ENCODE data around the gene LRP1B. TPM values are rescaled to one million over a fixed set of nuclear protein-coding genes. Genes with fewer than 3 reads are reported as not detected.

LRP1B gene
- total RNA-seq, 1 experiment from 2014 or later = 0.52 TPM

DNA sequence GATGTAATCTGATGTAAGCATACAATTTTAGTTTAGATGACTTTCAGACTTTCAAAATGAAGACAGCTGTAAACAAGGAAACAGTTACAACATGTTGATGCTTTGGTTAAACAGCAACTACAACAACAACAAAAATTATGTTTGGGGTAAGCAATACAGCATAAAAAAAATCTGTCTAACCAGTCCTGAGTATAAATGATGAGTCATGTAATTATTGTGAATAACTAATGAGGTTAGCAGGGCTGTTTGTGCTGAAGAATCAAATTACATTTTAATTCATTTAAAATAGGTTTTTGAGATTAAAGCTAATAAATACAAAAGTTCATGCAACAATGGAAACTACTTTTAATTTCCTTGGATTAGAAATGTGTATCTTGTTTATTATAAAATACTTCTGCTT lies 266.9 kb downstream of the LRP1B start:
- H3K36me3 Mint-ChIP-seq = peaks cover 2% of the 10 kb centered on the region; the same call in 1 of the 2 replicates
- no peak overlapping the region for H3K4me3 Mint-ChIP-seq
- ATAC-seq (no peak), DNase-seq (ENCODE audit: low spot score) (no peak)
- ChIA-PET CTCF (no interaction called here), POLR2A (interaction anchor here (0.7 kb wide), 1 partner anchor 752 kb away, joined by 6 read pairs; no protein-coding TSS in a partner anchor)
- H3K27me3 Mint-ChIP-seq (ENCODE audit: low read depth) = no peaks in the 10 kb centered on the region
- H3K27ac Mint-ChIP-seq = no peak overlapping the region
- TF ChIP-seq CREB1 (CRISPR knock-in tag; IDR thresholded peaks at IDR 0.05) = no peak
- TF ChIP-seq JAZF1 (CRISPR knock-in tag; IDR thresholded peaks at IDR 0.05) = no peak
- TF ChIP-seq, protein P1, sequence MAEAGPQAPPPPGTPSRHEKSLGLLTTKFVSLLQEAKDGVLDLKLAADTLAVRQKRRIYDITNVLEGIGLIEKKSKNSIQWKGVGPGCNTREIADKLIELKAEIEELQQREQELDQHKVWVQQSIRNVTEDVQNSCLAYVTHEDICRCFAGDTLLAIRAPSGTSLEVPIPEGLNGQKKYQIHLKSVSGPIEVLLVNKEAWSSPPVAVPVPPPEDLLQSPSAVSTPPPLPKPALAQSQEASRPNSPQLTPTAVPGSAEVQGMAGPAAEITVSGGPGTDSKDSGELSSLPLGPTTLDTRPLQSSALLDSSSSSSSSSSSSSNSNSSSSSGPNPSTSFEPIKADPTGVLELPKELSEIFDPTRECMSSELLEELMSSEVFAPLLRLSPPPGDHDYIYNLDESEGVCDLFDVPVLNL (CRISPR knock-in tag; IDR thresholded peaks at IDR 0.05; ENCODE audit: borderline replicate concordance, low read depth) = no peak
- no peak for TF ChIP-seq ELF4 (CRISPR knock-in tag; IDR thresholded peaks at IDR 0.05; ENCODE audit: low read depth)
- peaks cover 6% of the 10 kb centered on the region; the same call in 1 of the 2 replicates for H3K9me3 Mint-ChIP-seq
- peaks cover 5% of the 10 kb centered on the region for H3K4me1 Mint-ChIP-seq

DNA sequence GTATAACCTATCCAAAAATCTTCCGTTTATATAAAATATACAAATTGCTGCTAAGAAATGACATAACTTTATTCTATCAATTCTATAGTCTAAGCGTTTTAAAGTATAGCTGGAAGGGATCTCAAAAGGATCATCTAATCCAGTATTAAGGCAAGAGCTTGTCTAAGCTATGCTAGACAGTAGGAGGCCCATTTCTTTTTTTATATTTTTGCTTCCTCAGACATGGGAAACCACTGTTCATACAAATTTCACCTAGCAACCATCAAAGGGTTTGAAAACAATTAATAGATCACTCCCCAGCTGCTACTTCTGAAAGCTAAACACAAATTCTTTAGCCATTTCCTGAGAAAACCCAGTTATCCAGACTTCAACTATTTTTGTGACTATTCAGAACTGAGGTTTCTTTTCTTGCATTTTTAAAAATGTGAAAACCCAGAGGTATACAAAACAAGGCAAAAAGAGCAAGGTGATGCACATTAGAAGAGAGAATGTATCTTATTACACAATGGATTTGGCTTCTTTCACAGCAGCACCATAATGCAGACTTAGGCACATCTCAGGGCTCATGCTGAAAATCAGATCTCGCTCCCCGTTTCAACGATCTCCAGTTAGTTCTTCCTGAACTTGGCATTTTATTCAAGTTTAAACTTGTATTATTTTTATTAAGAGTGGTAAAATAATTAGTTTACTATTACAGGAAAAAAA lies 274.4 kb downstream of the LRP1B start:
- Mint-ChIP-seq H3K27me3 (ENCODE audit: low read depth) (no peaks in the 10 kb centered on the region), H3K27ac (no peak overlapping the region), H3K4me3 (no peak overlapping the region), H3K36me3 (no peaks in the 10 kb centered on the region), H3K4me1 (peaks cover 12% of the 10 kb centered on the region), H3K9me3 (no peaks in the 10 kb centered on the region)
- ATAC-seq (no peak), DNase-seq (ENCODE audit: low spot score) (no peak)
- POLR2A ChIA-PET = no interaction called here
- TF ChIP-seq ATF1 (CRISPR knock-in tag; IDR thresholded peaks at IDR 0.05) (no peak), ZNF138 (CRISPR knock-in tag; conservative IDR thresholded peaks at IDR 0.05) (no peak), ZNF423 (CRISPR knock-in tag; IDR thresholded peaks at IDR 0.05) (no peak), ZNF396 (CRISPR knock-in tag; IDR thresholded peaks at IDR 0.05; ENCODE audit: borderline replicate concordance) (no peak), OVOL2 (CRISPR knock-in tag; IDR thresholded peaks at IDR 0.05; ENCODE audit: borderline replicate concordance) (no peak), CREM (CRISPR knock-in tag; IDR thresholded peaks at IDR 0.05) (no peak), HMGA2 (CRISPR knock-in tag; IDR thresholded peaks at IDR 0.05) (no peak), ESRRA (CRISPR knock-in tag; IDR thresholded peaks at IDR 0.05; ENCODE audit: borderline replicate concordance) (no peak), JUN (CRISPR knock-in tag; IDR thresholded peaks at IDR 0.05) (no peak), SP1 (CRISPR knock-in tag; conservative IDR thresholded peaks at IDR 0.05) (no peak), ZNF317 (CRISPR knock-in tag; IDR thresholded peaks at IDR 0.05; ENCODE audit: borderline replicate concordance, low read depth) (no peak), NFATC4 (CRISPR knock-in tag; IDR thresholded peaks at IDR 0.05) (no peak), CREB1 (CRISPR knock-in tag; IDR thresholded peaks at IDR 0.05) (no peak)
- TF ChIP-seq, protein P2, sequence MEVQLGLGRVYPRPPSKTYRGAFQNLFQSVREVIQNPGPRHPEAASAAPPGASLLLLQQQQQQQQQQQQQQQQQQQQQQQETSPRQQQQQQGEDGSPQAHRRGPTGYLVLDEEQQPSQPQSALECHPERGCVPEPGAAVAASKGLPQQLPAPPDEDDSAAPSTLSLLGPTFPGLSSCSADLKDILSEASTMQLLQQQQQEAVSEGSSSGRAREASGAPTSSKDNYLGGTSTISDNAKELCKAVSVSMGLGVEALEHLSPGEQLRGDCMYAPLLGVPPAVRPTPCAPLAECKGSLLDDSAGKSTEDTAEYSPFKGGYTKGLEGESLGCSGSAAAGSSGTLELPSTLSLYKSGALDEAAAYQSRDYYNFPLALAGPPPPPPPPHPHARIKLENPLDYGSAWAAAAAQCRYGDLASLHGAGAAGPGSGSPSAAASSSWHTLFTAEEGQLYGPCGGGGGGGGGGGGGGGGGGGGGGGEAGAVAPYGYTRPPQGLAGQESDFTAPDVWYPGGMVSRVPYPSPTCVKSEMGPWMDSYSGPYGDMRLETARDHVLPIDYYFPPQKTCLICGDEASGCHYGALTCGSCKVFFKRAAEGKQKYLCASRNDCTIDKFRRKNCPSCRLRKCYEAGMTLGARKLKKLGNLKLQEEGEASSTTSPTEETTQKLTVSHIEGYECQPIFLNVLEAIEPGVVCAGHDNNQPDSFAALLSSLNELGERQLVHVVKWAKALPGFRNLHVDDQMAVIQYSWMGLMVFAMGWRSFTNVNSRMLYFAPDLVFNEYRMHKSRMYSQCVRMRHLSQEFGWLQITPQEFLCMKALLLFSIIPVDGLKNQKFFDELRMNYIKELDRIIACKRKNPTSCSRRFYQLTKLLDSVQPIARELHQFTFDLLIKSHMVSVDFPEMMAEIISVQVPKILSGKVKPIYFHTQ (CRISPR knock-in tag; IDR thresholded peaks at IDR 0.05) = no peak
- TF ChIP-seq, protein P3, sequence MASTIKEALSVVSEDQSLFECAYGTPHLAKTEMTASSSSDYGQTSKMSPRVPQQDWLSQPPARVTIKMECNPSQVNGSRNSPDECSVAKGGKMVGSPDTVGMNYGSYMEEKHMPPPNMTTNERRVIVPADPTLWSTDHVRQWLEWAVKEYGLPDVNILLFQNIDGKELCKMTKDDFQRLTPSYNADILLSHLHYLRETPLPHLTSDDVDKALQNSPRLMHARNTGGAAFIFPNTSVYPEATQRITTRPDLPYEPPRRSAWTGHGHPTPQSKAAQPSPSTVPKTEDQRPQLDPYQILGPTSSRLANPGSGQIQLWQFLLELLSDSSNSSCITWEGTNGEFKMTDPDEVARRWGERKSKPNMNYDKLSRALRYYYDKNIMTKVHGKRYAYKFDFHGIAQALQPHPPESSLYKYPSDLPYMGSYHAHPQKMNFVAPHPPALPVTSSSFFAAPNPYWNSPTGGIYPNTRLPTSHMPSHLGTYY (CRISPR knock-in tag; IDR thresholded peaks at IDR 0.05) = no peak
- TF ChIP-seq, protein P4, sequence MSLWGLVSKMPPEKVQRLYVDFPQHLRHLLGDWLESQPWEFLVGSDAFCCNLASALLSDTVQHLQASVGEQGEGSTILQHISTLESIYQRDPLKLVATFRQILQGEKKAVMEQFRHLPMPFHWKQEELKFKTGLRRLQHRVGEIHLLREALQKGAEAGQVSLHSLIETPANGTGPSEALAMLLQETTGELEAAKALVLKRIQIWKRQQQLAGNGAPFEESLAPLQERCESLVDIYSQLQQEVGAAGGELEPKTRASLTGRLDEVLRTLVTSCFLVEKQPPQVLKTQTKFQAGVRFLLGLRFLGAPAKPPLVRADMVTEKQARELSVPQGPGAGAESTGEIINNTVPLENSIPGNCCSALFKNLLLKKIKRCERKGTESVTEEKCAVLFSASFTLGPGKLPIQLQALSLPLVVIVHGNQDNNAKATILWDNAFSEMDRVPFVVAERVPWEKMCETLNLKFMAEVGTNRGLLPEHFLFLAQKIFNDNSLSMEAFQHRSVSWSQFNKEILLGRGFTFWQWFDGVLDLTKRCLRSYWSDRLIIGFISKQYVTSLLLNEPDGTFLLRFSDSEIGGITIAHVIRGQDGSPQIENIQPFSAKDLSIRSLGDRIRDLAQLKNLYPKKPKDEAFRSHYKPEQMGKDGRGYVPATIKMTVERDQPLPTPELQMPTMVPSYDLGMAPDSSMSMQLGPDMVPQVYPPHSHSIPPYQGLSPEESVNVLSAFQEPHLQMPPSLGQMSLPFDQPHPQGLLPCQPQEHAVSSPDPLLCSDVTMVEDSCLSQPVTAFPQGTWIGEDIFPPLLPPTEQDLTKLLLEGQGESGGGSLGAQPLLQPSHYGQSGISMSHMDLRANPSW (CRISPR knock-in tag; conservative IDR thresholded peaks at IDR 0.05; ENCODE audit: low read depth) = no peak
- TF ChIP-seq, protein P5, sequence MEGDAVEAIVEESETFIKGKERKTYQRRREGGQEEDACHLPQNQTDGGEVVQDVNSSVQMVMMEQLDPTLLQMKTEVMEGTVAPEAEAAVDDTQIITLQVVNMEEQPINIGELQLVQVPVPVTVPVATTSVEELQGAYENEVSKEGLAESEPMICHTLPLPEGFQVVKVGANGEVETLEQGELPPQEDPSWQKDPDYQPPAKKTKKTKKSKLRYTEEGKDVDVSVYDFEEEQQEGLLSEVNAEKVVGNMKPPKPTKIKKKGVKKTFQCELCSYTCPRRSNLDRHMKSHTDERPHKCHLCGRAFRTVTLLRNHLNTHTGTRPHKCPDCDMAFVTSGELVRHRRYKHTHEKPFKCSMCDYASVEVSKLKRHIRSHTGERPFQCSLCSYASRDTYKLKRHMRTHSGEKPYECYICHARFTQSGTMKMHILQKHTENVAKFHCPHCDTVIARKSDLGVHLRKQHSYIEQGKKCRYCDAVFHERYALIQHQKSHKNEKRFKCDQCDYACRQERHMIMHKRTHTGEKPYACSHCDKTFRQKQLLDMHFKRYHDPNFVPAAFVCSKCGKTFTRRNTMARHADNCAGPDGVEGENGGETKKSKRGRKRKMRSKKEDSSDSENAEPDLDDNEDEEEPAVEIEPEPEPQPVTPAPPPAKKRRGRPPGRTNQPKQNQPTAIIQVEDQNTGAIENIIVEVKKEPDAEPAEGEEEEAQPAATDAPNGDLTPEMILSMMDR (IDR thresholded peaks at IDR 0.05) = no peak
- TF ChIP-seq, protein P6, sequence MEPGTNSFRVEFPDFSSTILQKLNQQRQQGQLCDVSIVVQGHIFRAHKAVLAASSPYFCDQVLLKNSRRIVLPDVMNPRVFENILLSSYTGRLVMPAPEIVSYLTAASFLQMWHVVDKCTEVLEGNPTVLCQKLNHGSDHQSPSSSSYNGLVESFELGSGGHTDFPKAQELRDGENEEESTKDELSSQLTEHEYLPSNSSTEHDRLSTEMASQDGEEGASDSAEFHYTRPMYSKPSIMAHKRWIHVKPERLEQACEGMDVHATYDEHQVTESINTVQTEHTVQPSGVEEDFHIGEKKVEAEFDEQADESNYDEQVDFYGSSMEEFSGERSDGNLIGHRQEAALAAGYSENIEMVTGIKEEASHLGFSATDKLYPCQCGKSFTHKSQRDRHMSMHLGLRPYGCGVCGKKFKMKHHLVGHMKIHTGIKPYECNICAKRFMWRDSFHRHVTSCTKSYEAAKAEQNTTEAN (CRISPR knock-in tag; IDR thresholded peaks at IDR 0.05) = no peak
- TF ChIP-seq, protein P7, sequence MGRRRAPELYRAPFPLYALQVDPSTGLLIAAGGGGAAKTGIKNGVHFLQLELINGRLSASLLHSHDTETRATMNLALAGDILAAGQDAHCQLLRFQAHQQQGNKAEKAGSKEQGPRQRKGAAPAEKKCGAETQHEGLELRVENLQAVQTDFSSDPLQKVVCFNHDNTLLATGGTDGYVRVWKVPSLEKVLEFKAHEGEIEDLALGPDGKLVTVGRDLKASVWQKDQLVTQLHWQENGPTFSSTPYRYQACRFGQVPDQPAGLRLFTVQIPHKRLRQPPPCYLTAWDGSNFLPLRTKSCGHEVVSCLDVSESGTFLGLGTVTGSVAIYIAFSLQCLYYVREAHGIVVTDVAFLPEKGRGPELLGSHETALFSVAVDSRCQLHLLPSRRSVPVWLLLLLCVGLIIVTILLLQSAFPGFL (CRISPR knock-in tag; IDR thresholded peaks at IDR 0.05; ENCODE audit: borderline replicate concordance) = no peak
- CTCF ChIA-PET = no interaction called here

All from WTC11 (cell line).